Heart left ventricle (tissue), 13 donors: Measurements from ENCODE around the gene ZNF202.

Experiments used
- CTCF ChIP-seq, 12 donors: fragments of 200-600 bp; sonication (generic) in 4 of 12; IDR thresholded peaks; one replicate each; pipeline versions ENCODE4 v1.5.0 to v1.8.0; 2018 to 2022; ENCODE audit warnings: antibody characterized with exemption in 12 of 12, mild to moderate bottlenecking in 5 of 12
- POLR2A ChIP-seq, 2 donors: fragments of 450-650 bp; IDR thresholded peaks; one replicate each; pipeline ENCODE4 v1.6.1; 2017; ENCODE audit warnings: antibody characterized with exemption in 2 of 2, mild to moderate bottlenecking in 2 of 2, moderate library complexity in 2 of 2
- donor health status: ischemic (EF 13 %, LVEDD 7.1; RV severe dilation, severe dysfunction).
- donor health status: DM: no; HTN: yes; CAD: no.
- donor health status: DM: no; HTN: no; CAD: no.
- donor health status: ischemic (EF 25% LVEDD 6.9; RV normal size, moderate dysfunction).
- donor health status: ischemic (EF 25% LVEDD 5.7; RV mildly dilated, moderate dysfunction).
- donor health status: ischemic (EF 35%, LVEDD 5.7; RV mildly dilated, moderate dysfunction).
- donor health status: nonischemic (EF 11% LVEDD 7.7; RV severe dilation, severe dysfunction).
- donor health status: DM: yes; HTN: yes; CAD: no.
- donor health status: PGD.
- donor health status: ischemic (EF 29% LVEDD 5.4; RV normal size, mild dysfunction).
- donor health status: nonischemic (EF 23%, LVEDD 6.1; RV moderate dilation, normal function).

- TF ChIP-seq CTCF (IDR thresholded peaks at IDR 0.05), result no peak
- no peak for TF ChIP-seq POLR2A (IDR thresholded peaks at IDR 0.05)
Observed at GRCh38 chr11:123762422-123762821, 21.0 kb upstream of the ZNF202 start.
